GM21529 (cell line): ENCODE data around the gene SMCO3.
"Not testable (repeated sequence)": the region's sequence is repeated elsewhere in the genome, so short reads cannot be mapped to it uniquely, and the experiment has no call there.

ENCODE experiments used
- ATAC-seq: cut with Tn5 transposase; IDR thresholded peaks from one replicate; pipeline ENCODE4 v1.9.1; 2021; ENCODE audit not compliant: unreplicated experiment

The SMCO3 gene

GRCh38 chr12:14775636-14775980 is 38.4 kb downstream of the SMCO3 start:
- ATAC-seq, result no peak

- ATAC-seq, result no peak
Measured at GRCh38 chr12:14774906-14775635, 38.9 kb downstream of the SMCO3 start.

- peak; percentile 50 for ATAC-seq
Measured at GRCh38 chr12:14774074-14774905, 39.7 kb downstream of the SMCO3 start.

GRCh38 chr12:14773685-14774073 is 40.3 kb downstream of the SMCO3 start:
- peak; percentile 4 for ATAC-seq

DNA sequence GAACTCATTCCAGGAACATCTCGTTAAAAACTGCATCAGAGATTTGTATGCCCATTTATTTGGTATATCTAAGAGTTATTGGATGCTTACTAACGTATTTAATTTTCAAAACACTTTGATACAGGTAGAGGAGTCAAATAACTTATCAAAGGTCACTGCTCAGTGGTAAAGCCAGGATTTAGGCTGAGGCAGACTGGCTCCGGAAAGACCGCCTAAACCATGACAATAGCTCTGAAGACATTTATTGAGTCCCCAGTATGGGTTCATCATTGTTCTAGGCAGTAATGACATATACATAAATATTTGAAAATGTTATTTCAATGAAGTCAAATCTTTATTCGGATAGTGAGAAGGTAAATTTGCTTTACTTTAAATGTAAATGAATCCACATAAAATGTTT is 41.0 kb downstream of the SMCO3 start:
- ATAC-seq, result no peak

DNA sequence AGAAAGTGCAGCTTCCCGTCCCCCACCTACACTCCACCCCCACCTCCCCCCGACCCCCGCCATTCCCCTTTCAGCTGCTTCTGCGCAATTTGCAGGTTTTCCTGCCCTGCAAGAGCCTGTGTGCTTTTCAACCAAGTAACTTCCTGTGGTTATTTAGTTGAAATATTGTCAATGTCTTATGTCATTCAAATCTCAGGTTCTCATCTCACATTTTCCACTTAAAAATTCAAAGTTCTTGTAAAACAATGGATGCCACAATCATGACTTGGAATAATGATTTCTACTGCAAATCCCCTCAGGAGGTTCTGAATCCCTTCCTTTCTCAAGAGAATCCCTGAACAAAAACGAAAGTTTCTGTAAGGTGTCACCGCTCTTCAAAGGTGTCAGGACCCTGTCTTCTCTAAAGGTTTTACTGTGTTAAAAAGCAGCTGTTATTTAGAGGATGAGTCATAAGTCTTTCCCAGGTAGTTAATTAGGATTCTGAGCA is 42.3 kb downstream of the SMCO3 start:
- ATAC-seq, result no peak

GRCh38 chr12:14770496-14771461 is 43.2 kb downstream of the SMCO3 start:
- ATAC-seq, result peak; percentile 19

GRCh38 chr12:14769969-14770495 is 44.0 kb downstream of the SMCO3 start:
- ATAC-seq, result peak; percentile 45

GRCh38 chr12:14769466-14769968 is 44.5 kb downstream of the SMCO3 start:
- ATAC-seq, result peak; percentile 5

GRCh38 chr12:14768823-14769405 is 45.1 kb downstream of the SMCO3 start:
- ATAC-seq, result no peak

- ATAC-seq, result no peak
Measured at GRCh38 chr12:14767617-14768016, 46.4 kb downstream of the SMCO3 start.

- ATAC-seq, result no peak
Measured at GRCh38 chr12:14766649-14767215, 47.2 kb downstream of the SMCO3 start.

DNA sequence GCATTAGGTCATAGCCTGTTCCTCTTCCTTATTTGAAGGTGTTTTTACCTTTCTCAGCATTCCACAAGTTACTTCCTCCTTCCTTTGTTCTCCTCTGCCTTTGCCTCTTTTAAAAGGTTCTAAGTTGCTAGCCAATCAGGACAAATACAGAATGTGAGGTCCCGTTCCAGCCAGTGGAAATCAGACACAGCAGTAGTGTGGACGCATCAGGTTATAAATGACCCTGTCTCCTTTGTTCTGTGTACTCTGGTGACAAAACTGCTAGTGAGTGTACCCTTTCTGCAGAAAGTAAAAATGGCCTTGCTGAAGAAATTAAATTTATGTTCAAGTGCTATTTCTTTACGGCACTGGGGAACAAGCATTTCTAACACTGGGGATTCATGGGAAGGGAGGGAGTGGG is 48.0 kb downstream of the SMCO3 start:
- ATAC-seq, result not testable (repeated sequence)

GRCh38 chr12:14765398-14765797 is 48.6 kb downstream of the SMCO3 start:
- ATAC-seq, result no peak

- ATAC-seq, result not testable (repeated sequence)
Measured at GRCh38 chr12:14759711-14760280, 54.2 kb downstream of the SMCO3 start.

- no peak for ATAC-seq
Measured at GRCh38 chr12:14756334-14757143, 57.4 kb downstream of the SMCO3 start.
